Right renal cortex interstitium (tissue), 3 donors: ENCODE results near the gene HNRNPA0. TPM values are rescaled to one million over a fixed set of nuclear protein-coding genes. Genes with fewer than 3 reads are reported as not detected.

Experiments used
- DNase-seq, 3 donors: peaks; one replicate each; pipeline ENCODE4 v3.0.0-alpha.2; 2013; ENCODE audit warnings: low read depth in 3 of 3, low spot score in 2 of 3
- polyA plus RNA-seq, 3 donors: library from polyadenylated mRNA; unstranded; fragments of 120-200 nt; gene quantifications; one replicate each; pipeline ENCODE4 v1.2.1, GENCODE V29; 2013; ENCODE audit not compliant: insufficient read length in 3 of 3

Gene HNRNPA0
- polyA plus RNA-seq, 3 donors, result 65.1 to 66.2 (median 66.1) TPM

GRCh38 chr5:137754961-137755762 lies 999 bp upstream of the HNRNPA0 start:
- DNase-seq, result peak in 1 of 3 donors; percentile 41

- DNase-seq, result peak in 1 of 3 donors; percentile 36
These were observed 424 bp downstream of the HNRNPA0 start for GRCh38 chr5:137753691-137754187.

GRCh38 chr5:137752905-137753690 lies 1.1 kb downstream of the HNRNPA0 start:
- no peak for DNase-seq

- no peak for DNase-seq
These were observed 2.2 kb downstream of the HNRNPA0 start for GRCh38 chr5:137751869-137752491.

- DNase-seq, result no peak
These were observed 3.7 kb downstream of the HNRNPA0 start for GRCh38 chr5:137750436-137750835.

- no peak for DNase-seq
These were observed 6.3 kb downstream of the HNRNPA0 start for GRCh38 chr5:137747848-137748247.

GRCh38 chr5:137743031-137743640 lies 11.0 kb downstream of the HNRNPA0 start:
- DNase-seq, result no peak

- DNase-seq, result no peak
These were observed 12.4 kb downstream of the HNRNPA0 start for GRCh38 chr5:137741718-137742117.

- DNase-seq, result no peak
These were observed 14.4 kb downstream of the HNRNPA0 start for GRCh38 chr5:137739737-137740136.

GRCh38 chr5:137738947-137739346 lies 15.2 kb downstream of the HNRNPA0 start:
- DNase-seq, result no peak

GRCh38 chr5:137737349-137738131 lies 16.6 kb downstream of the HNRNPA0 start:
- no peak for DNase-seq

- DNase-seq, result no peak
These were observed 17.7 kb downstream of the HNRNPA0 start for GRCh38 chr5:137736496-137736895.

GRCh38 chr5:137735555-137736284 lies 18.4 kb downstream of the HNRNPA0 start, which contains the start of gene KLHL3:
KLHL3 (minus strand) TSS chr5:137736089; CDS start chr5:137735646, 443 bp downstream.
- DNase-seq, result peak in 1 of 3 donors; percentile 31

- DNase-seq, result no peak
These were observed 19.1 kb downstream of the HNRNPA0 start for GRCh38 chr5:137734962-137735554.

- DNase-seq, result no peak
These were observed 19.8 kb downstream of the HNRNPA0 start for GRCh38 chr5:137734331-137734730.

GRCh38 chr5:137733922-137734321 lies 20.2 kb downstream of the HNRNPA0 start:
- DNase-seq, result no peak

- DNase-seq, result no peak
These were observed 21.2 kb downstream of the HNRNPA0 start for GRCh38 chr5:137733006-137733405.

GRCh38 chr5:137731176-137731575 lies 23.0 kb downstream of the HNRNPA0 start:
- DNase-seq, result no peak

GRCh38 chr5:137730336-137730735 lies 23.8 kb downstream of the HNRNPA0 start:
- DNase-seq, result no peak
